ES-I3 (cell line): ENCODE data around the gene CYP19A1.

ENCODE experiments used
- H3K36me3 ChIP-seq: 2 replicates; pipeline ENCODE4 v1.6.1; 2013; ENCODE audit warnings: mild to moderate bottlenecking, low read length, control low read depth, moderate library complexity; ENCODE audit not compliant: insufficient read depth
- H3K4me1 ChIP-seq: 2 replicates; pipeline ENCODE4 v1.6.1; 2013; ENCODE audit warnings: mild to moderate bottlenecking, control low read depth, low read length; ENCODE audit not compliant: insufficient read depth
- H3K9ac ChIP-seq: 2 replicates; pipeline ENCODE4 v1.6.1; 2013; ENCODE audit warnings: low read depth, mild to moderate bottlenecking, low read length, moderate library complexity
- H3K9me3 ChIP-seq: 2 replicates; pipeline ENCODE4 v1.6.1; 2013; ENCODE audit warnings: mild to moderate bottlenecking, low read length, moderate library complexity; ENCODE audit not compliant: control insufficient read depth, insufficient read depth

The CYP19A1 gene

DNA sequence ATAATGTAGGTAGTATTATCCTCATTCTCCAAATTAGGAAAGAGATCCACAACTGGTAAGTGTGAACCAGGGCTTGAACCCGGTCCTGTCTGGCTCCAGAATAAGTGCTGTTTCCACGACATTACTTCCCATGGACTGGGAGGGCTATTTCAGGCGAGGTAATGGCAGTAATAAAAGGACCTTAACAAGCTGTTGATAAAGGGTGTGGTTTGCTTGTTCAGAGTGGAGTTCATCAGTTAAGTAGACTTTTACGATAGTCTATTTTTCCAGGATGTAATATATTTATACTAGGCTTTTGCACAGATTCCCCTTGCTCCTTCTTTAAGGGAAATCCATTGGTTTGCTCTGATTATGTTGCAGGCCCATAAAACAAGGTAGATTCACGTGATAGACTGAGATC, 155.3 kb downstream of the CYP19A1 start:
- H3K9me3 ChIP-seq, result no peaks in the 10 kb centered on the region
- no peaks in the 10 kb centered on the region for H3K36me3 ChIP-seq
- H3K9ac ChIP-seq, result no peak overlapping the region
- no peaks in the 10 kb centered on the region for H3K4me1 ChIP-seq

DNA sequence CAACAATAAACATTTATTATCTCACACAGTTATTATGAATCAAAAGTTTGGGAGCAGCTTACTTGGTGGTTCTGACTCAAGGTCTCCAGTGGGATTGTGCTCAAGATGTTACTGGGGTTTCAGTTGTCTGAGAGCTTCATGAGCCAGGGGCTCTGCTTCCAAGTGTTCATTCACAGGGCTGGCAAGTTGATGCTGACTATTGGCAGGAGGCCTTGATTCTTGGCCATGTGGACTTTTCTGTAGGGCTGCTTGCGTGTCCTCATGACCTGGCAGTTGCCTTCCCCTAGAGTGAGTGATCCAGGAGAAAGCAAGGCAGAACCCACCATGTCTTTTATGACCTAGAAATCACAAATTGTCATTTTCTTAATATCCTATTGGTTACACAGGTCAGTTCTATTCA, 156.5 kb downstream of the CYP19A1 start:
- Histone ChIP-seq H3K36me3 (no peaks in the 10 kb centered on the region), H3K9me3 (no peaks in the 10 kb centered on the region), H3K9ac (no peak overlapping the region), H3K4me1 (no peaks in the 10 kb centered on the region)

DNA sequence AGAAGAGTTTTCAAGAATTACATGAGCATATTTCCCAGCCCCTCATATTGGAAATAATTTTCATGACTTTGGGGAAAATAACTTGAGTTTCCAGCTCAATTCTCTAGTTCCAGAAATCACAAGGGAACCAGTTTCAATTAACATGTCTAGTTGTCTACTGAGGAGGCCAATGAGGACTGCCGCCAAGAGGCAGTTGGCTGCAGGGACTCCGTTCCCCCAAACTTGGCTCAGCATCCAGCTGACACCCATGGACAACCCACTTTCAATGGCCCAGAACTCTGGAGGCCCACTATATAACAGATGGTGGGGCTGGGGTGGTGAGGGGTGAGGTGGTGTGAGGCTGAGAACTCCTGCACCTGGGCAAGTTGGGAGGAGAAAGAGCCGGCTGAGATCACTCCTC, 157.2 kb downstream of the CYP19A1 start:
- Histone ChIP-seq H3K9ac (no peak overlapping the region), H3K4me1 (no peaks in the 10 kb centered on the region), H3K9me3 (no peaks in the 10 kb centered on the region), H3K36me3 (no peaks in the 10 kb centered on the region)

DNA sequence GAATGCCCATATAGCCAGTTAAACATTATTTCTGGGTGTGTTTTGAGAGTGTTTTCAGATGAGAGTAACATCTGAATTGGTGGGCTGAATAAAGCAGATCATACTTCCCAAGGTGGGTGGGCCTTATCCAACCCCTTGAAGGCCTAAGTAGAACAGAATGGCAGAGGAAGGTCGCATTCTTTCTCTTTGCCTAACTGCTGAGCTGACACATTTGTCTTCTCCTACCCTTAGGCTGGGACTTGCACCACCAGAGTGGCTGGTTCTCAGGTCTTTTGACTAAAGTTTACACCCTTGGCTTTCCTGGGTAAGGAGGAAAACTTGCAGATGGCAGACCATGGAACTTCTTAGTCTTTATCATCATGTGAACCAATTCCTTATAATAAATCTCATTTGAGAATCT, 157.9 kb downstream of the CYP19A1 start:
- Histone ChIP-seq H3K9ac (no peak overlapping the region), H3K9me3 (no peaks in the 10 kb centered on the region), H3K36me3 (no peaks in the 10 kb centered on the region), H3K4me1 (no peaks in the 10 kb centered on the region)

DNA sequence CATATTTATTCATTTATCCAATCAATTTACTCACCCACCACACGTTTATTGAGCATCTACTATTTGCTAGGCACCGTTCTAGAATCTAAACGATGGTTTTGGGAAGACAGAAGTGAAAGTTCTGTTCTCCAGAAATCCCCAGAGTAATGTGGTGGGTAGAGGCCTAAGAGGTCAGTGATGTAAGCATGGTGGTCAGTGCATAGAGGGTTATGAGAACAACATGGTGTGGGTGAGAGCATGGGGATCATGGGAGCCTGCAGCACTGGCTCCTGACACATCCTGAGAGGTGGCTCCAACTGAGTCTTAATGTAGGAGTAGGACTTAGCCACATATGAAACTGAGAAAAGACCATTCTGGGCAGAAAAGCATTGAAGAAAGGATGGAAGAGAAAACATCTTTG, 158.4 kb downstream of the CYP19A1 start:
- no peaks in the 10 kb centered on the region for H3K9me3 ChIP-seq
- no peaks in the 10 kb centered on the region for H3K36me3 ChIP-seq
- no peak overlapping the region for H3K9ac ChIP-seq
- no peaks in the 10 kb centered on the region for H3K4me1 ChIP-seq

DNA sequence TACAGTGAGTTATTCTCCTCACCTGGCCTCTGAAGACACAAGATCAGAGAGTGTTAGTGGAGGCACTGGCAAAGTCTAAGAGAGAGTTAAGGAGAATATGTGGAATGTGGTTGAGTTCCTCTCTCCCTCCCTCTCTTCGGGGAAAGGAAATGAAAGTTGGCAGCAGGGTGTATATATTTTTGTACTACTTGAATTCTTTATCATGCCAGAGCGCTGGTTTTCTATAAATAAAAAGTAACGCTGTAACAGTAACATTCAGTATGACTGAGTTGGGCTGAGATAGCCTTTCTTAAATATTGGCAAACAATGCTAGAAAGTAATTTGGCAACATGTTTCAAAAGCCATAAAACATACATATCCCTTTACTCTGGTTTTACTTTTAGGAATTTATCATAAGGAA, 166.2 kb downstream of the CYP19A1 start:
- Histone ChIP-seq H3K36me3 (no peaks in the 10 kb centered on the region), H3K9ac (no peak overlapping the region), H3K9me3 (no peaks in the 10 kb centered on the region), H3K4me1 (no peaks in the 10 kb centered on the region)

DNA sequence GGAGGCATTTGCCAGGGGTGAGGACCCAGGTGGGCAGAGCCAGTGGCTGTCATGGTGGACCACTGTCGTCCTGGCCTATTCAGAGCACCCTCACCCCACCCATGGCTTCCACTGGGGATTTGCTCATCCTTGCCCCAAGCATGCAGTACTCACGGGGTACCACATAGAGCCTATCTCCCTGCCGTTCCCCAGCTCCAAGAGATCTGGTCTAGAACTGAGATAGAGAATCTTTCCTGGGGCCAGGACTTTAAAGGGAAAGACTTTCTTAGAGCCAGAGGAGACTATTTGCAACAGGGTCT, 166.8 kb downstream of the CYP19A1 start:
- Histone ChIP-seq H3K9me3 (no peaks in the 10 kb centered on the region), H3K9ac (no peak overlapping the region), H3K4me1 (no peaks in the 10 kb centered on the region), H3K36me3 (no peaks in the 10 kb centered on the region)

DNA sequence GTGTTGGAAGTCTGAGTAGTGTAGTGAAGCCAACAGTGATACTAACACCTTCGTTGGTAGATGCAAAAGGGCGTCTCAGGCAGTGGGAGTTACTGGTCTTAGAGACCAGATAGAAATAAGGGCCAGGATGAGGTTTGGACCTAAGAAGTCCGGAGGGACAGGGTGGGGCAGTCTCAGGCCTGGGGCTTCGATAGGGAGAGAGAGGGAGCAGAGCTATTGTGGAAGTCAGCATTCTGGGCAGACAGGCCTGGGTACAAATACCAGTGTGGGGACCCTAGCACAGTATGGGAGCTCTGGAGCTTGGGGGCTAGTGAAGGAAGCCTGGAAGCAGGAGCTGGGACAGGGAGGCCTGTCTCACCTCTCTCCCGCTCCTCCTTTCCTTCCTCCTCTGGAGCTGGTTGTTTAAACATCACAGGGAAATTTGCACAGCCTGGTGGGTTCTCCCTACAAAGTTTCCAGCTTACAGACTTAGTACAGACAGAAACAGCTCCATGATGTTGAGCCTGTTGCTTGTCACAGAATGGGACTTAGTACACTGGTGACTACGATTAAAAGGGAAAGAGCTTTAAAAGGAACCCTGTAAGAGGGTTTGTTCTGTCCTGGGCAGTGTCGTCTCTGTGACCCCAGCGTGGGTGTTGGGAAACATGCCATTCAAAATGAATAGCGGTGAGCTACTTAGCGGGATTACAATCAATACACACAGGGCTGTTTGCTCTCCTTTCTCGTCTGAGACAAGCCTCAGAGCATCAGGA, 167.3 kb downstream of the CYP19A1 start:
- Histone ChIP-seq H3K4me1 (no peaks in the 10 kb centered on the region), H3K36me3 (no peaks in the 10 kb centered on the region), H3K9me3 (no peaks in the 10 kb centered on the region), H3K9ac (no peak overlapping the region)

DNA sequence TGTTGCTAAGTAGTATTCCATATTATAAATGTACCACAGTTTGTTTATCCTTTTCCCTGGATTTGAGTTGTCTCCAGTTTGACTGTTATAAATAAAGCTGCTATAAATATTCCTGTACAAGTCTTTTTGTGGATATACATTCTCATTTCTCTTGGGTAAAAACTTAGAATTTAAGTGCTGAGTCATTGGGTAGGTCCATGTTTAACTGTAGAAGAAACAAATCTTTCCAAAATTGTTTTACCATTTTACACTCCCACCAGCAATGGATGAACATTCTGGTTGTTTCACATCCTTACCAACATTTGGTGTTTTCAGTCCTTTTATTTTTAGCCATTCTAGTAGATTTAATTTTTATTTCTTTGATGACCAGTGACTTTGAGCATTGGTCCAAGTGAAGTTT, 169.7 kb downstream of the CYP19A1 start:
- H3K4me1 ChIP-seq, result peaks cover 2% of the 10 kb centered on the region; the same call in 1 of the 2 replicates
- H3K36me3 ChIP-seq, result no peaks in the 10 kb centered on the region
- no peaks in the 10 kb centered on the region for H3K9me3 ChIP-seq
- H3K9ac ChIP-seq, result no peak overlapping the region

DNA sequence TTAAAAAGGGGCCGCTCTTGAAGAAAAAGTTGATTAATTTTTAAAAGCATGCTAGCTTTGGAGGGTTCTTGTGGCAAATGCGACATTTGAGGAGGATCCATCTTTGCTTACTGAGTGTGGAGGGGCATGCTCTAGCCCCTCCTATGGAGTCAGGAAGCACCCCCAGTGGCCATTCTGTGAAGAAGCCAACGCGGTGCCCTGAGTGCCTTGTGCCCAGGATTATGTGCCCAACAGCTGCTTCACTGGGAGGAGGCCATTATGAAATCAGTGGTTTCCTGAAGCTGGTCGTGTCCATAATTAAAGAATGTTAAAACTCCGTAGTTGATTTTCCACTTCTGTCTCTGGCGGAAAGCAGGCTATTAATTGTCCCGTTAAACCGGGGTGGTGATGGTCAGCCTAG, 174.6 kb downstream of the CYP19A1 start:
- no peaks in the 10 kb centered on the region for H3K36me3 ChIP-seq
- no peak overlapping the region for H3K9ac ChIP-seq
- peaks cover 7% of the 10 kb centered on the region; the same call in 1 of the 2 replicates for H3K4me1 ChIP-seq
- no peaks in the 10 kb centered on the region for H3K9me3 ChIP-seq

DNA sequence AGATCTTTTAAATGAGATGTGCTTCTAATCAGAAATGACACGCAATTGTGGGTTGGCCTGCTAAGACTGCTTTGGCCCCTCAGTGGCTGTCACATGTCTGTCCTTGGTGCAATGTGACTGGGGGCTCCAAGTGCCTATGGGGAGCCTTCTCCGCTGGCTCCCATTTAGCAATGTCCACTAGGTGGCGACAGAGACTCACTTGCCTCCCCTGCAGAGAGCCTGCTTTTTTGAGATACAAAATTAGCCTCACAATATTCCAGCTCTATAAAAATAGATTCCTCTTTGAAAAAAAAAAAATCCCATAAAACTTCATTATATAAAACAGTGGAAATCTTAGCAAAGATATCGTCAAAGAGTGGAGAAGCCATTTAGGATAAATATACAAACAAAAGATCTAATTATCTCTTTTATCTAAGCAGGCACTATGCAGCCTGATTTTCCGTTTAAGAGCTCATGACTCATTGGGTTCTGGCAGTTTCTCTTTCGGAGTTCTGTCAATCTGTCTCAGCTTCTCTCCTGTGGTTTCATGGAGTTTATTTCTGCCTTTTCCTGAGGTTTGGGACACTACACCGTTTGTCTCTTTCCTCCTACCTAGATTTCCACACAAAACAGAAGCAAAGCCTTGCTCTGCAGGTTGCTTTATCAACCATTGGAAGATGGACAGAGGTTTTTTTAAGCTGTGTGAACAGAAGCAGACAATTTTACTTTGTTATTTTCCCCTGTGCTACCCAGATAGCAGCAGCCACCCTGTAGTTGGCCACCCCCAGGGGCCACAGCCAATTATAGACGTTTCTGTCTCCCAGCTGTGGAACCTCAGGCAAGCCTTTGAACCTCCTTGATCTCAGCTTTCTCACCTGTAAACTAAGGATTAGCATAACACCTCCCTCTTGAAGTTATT, 175.3 kb downstream of the CYP19A1 start:
- H3K9me3 ChIP-seq, result no peaks in the 10 kb centered on the region
- no peaks in the 10 kb centered on the region for H3K36me3 ChIP-seq
- peaks cover 7% of the 10 kb centered on the region; the same call in 1 of the 2 replicates for H3K4me1 ChIP-seq
- peak overlapping the region; percentile 4; the same call in 1 of the 2 replicates for H3K9ac ChIP-seq

DNA sequence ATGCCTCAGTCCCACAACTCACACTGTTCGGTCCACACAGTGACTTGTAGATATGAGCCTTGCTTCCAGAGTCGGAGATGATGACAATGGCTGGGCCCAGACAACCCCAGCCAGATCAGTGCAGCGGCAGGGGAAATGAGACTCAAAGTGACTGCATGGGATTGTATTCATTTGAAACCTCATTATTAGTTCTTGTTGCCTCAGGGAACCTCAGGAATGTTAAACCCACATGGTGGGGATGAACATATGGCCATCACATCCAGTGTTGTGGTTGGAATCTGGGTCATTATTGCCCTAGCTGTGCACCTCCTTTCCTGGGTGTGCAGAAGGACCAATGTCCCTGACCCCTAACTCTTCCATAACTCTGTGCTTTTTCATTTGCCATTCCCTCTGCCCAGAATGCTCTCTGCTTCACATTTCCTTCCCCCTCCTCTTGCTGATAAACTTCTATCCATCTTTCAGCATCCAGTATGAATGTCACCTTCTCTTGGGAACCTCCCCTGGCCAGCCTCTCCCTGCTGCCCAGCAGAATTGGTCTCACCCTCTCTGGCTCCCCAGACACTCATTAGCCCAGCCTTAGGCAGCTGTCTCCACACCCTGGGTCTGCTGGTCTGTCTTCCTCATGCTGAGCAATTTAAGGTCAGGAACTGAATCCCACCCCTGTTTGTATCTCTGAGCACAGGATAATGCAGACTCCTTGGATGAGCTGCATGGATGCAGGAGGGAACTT, 176.7 kb downstream of the CYP19A1 start:
- Histone ChIP-seq H3K4me1 (peaks cover 7% of the 10 kb centered on the region; the same call in 1 of the 2 replicates), H3K9ac (no peak overlapping the region), H3K9me3 (no peaks in the 10 kb centered on the region), H3K36me3 (no peaks in the 10 kb centered on the region)

DNA sequence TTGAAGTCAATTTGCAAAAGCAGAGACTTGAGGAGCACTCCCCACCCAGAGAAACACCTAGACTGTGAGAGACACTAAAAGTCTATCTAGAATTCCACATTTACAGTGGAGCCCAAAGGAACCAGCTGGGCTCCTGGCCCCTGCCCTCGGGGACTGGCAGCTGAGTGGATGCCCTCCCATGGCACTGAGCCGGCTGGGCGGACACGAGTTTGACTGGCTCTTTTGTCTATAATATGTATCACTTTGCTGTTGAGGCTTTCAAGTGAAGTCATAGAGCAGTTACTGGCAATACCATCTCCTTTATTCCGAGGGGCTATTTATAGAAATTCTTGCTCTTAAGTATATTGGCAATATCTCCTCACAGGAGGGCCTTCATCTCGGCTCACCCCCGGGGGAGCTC, 177.9 kb downstream of the CYP19A1 start:
- no peaks in the 10 kb centered on the region for H3K36me3 ChIP-seq
- H3K9me3 ChIP-seq, result no peaks in the 10 kb centered on the region
- peaks cover 7% of the 10 kb centered on the region; the same call in 1 of the 2 replicates for H3K4me1 ChIP-seq
- no peak overlapping the region for H3K9ac ChIP-seq
